ENCODE data around the gene TECTA. TPM values are rescaled to one million over a fixed set of nuclear protein-coding genes. Genes with fewer than 3 reads are reported as not detected.
"Not testable (repeated sequence)": the region's sequence is repeated elsewhere in the genome, so short reads cannot be mapped to it uniquely, and the experiment has no call there.

TECTA gene
- total RNA-seq, 4 donors from 2014 or later, result 0.38 TPM; not detected in 3

GRCh38 chr11:121238956-121239355 lies 137.9 kb downstream of the TECTA start:
- H3K4me3 ChIP-seq, result no peak overlapping the region
- TF ChIP-seq CTCF (IDR thresholded peaks at IDR 0.05) (no peak), POLR2A (IDR thresholded peaks at IDR 0.05) (no peak)
- peaks cover 0 to 28% (median 0%) of the 10 kb centered on the region in 4 donors for H3K27me3 ChIP-seq
- intact Hi-C loops (cut with DNase I), result no loop called here
- no peaks in the 10 kb centered on the region for H3K36me3 ChIP-seq
- H3K4me1 ChIP-seq, result peaks cover 5 to 49% (median 24%) of the 10 kb centered on the region in 3 donors
- DNase-seq, result no peak
- H3K27ac ChIP-seq, result no peak overlapping the region
- no peaks in the 10 kb centered on the region for H3K9me3 ChIP-seq

GRCh38 chr11:121240001-121240400 lies 139.0 kb downstream of the TECTA start:
- H3K9me3 ChIP-seq; H3K36me3 ChIP-seq; intact Hi-C loops (cut with DNase I); H3K27ac ChIP-seq; H3K4me3 ChIP-seq; DNase-seq: not testable (repeated sequence)
- WGBS, 2 donors, result 64 to 69% methylated on average over 5 of the region's 5 CpGs
- Histone ChIP-seq H3K27me3 (peaks cover 0 to 21% (median 0%) of the 10 kb centered on the region in 4 donors), H3K4me1 (peaks cover 5 to 49% (median 24%) of the 10 kb centered on the region in 3 donors)

GRCh38 chr11:121240650-121241303 lies 139.7 kb downstream of the TECTA start:
- Histone ChIP-seq H3K4me1 (peaks cover 5 to 49% (median 24%) of the 10 kb centered on the region in 3 donors), H3K27ac (no peak overlapping the region), H3K27me3 (peaks cover 0 to 18% (median 0%) of the 10 kb centered on the region in 4 donors), H3K4me3 (no peak overlapping the region), H3K36me3 (no peaks in the 10 kb centered on the region), H3K9me3 (no peaks in the 10 kb centered on the region)
- TF ChIP-seq CTCF (IDR thresholded peaks at IDR 0.05), result no peak
- TF ChIP-seq POLR2A (IDR thresholded peaks at IDR 0.05), result no peak
- 41 to 75% methylated on average over 5 to 9 of the region's 9 CpGs for WGBS, 2 donors
- DNase-seq, result no peak
- intact Hi-C loops (cut with DNase I), result no loop called here

Other genes with a start within 250 kb of the TECTA start
- 10 to 100 TPM in 1 of 4 donors, 1 to 10 TPM in 3; 3.9 to 28.6 (median 7.4) TPM for gene TBCEL, start 77.1 kb upstream of the TECTA start, total RNA-seq
- 10 to 100 TPM; 43.6 to 75.8 (median 56.8) TPM for gene SC5D, start 191.5 kb downstream of the TECTA start, total RNA-seq